Hepatocyte (in vitro differentiated cells): ENCODE results near the gene PGA4. TPM values are rescaled to one million over a fixed set of nuclear protein-coding genes. Genes with fewer than 3 reads are reported as not detected.

ENCODE experiments used
- DNase-seq: peaks from one replicate; pipeline ENCODE4 v3.0.0-alpha.2; 2016; ENCODE audit warnings: low spot score
- H2AFZ ChIP-seq: fragments of 200-600 bp; sonication (generic); 2 replicates; pipeline ENCODE4 v1.6.0; 2016; ENCODE audit warnings: antibody characterized with exemption, mild to moderate bottlenecking
- H3K27ac ChIP-seq: fragments of 200-600 bp; sonication (generic); 2 replicates; pipeline ENCODE4 v1.5.1; 2016; ENCODE audit warnings: mild to moderate bottlenecking
- H3K27me3 ChIP-seq: fragments of 200-600 bp; sonication (generic); 2 replicates; pipeline ENCODE4 v1.6.1; 2016
- H3K36me3 ChIP-seq: fragments of 200-600 bp; sonication (generic); replicated peaks from 2 replicates; pipeline ENCODE4 v1.5.1; 2016; ENCODE audit warnings: low read depth; ENCODE audit not compliant: insufficient read depth
- H3K4me1 ChIP-seq: fragments of 200-600 bp; sonication (generic); 2 replicates; pipeline ENCODE4 v1.5.1; 2016; ENCODE audit warnings: mild to moderate bottlenecking, moderate library complexity; ENCODE audit not compliant: insufficient read depth
- H3K4me2 ChIP-seq: fragments of 200-600 bp; sonication (generic); 2 replicates; pipeline ENCODE4 v1.6.0; 2016
- H3K4me3 ChIP-seq: fragments of 200-600 bp; sonication (generic); 2 replicates; pipeline ENCODE4 v1.5.1; 2016; ENCODE audit warnings: mild to moderate bottlenecking
- H3K79me2 ChIP-seq: fragments of 200-600 bp; sonication (generic); 2 replicates; pipeline ENCODE4 v1.6.0; 2017; ENCODE audit warnings: mild to moderate bottlenecking
- H3K9me2 ChIP-seq: fragments of 200-600 bp; sonication (generic); replicated peaks from 2 replicates; pipeline ENCODE4 v1.6.0; 2017; ENCODE audit warnings: mild to moderate bottlenecking; ENCODE audit not compliant: insufficient read depth
- H3K9me3 ChIP-seq: fragments of 200-600 bp; sonication (generic); 2 replicates; pipeline ENCODE4 v1.5.1; 2016; ENCODE audit warnings: low read depth, mild to moderate bottlenecking
- H4K20me1 ChIP-seq: fragments of 200-600 bp; sonication (generic); 2 replicates; pipeline ENCODE4 v1.6.0; 2016; ENCODE audit warnings: mild to moderate bottlenecking; ENCODE audit not compliant: insufficient read depth, poor library complexity, severe bottlenecking
- EZH2 ChIP-seq: fragments of 200-600 bp; sonication (generic); IDR thresholded peaks from 2 replicates; pipeline ENCODE4 v1.6.1; 2016; ENCODE audit warnings: antibody characterized with exemption, mild to moderate bottlenecking, borderline replicate concordance
- EZH2phosphoT487 ChIP-seq: fragments of 200-600 bp; sonication (generic); IDR thresholded peaks from one replicate; pipeline ENCODE4 v1.6.1; 2018; ENCODE audit warnings: antibody characterized with exemption, mild to moderate bottlenecking, low read depth, moderate library complexity; ENCODE audit not compliant: unreplicated experiment, severe bottlenecking
- WGBS: methylation state at CpG from one replicate; pipeline ENCODE4 v1.1.6; 2016; ENCODE audit warnings: low lambda C conversion rate; ENCODE audit errors: missing lambda C conversion rate; 5-methylcytosine and 5-hydroxymethylcytosine counted together
- polyA plus RNA-seq: library from polyadenylated mRNA; unstranded; fragments of >200 nt; fragmentation: Nextera tagmentation; extraction: Ambion mirVana; gene quantifications from 2 replicates; pipeline ENCODE4 v1.2.1, GENCODE V29; 2016
- total RNA-seq: library from RNA; depleted of rRNA; stranded (reverse); fragments of >200 nt; gene quantifications from 2 replicates; pipeline ENCODE4 v1.2.3, GENCODE V29; 2014
- TF ChIP-seq, protein P1 (sequence below): fragments of 200-600 bp; sonication (generic); IDR thresholded peaks from 2 replicates; pipeline ENCODE4 v1.5.1; 2016; ENCODE audit warnings: antibody characterized with exemption, mild to moderate bottlenecking; ENCODE audit not compliant: poor library complexity

The PGA4 gene
- total and polyA plus RNA-seq, 2 experiments from 2014 or later = 2.0 to 16.2 TPM

DNA sequence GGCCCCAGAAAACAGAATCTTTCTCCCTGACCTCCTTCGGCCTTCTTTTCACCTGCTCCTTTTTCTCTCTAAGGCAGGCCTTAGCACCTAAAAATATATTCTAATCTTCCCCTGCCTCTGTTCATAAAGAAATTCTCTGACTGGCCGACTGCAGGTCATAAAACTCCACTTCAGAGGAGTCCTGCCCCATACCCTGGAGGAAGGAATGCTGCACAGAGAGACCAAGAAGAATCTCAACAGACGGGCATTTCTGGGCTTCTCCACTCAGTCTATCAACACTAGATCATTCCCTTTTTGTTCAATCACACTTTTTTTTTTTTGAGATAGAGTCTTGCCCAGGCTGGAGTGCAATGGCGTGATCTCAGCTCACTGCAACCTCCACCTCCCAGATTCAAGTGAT is 38.5 kb upstream of the PGA4 start:
- Histone ChIP-seq H3K4me2 (no peak overlapping the region), H3K9me3 (no peaks in the 10 kb centered on the region), H4K20me1 (no peaks in the 10 kb centered on the region), H3K9me2 (no peaks in the 10 kb centered on the region), H3K27me3 (no peaks in the 10 kb centered on the region), H3K79me2 (no peaks in the 10 kb centered on the region), H3K27ac (no peak overlapping the region), H3K4me1 (no peaks in the 10 kb centered on the region), H2AFZ (no peak overlapping the region), H3K36me3 (no peaks in the 10 kb centered on the region), H3K4me3 (no peak overlapping the region)
- no peak for TF ChIP-seq EZH2
- TF ChIP-seq, protein P1, sequence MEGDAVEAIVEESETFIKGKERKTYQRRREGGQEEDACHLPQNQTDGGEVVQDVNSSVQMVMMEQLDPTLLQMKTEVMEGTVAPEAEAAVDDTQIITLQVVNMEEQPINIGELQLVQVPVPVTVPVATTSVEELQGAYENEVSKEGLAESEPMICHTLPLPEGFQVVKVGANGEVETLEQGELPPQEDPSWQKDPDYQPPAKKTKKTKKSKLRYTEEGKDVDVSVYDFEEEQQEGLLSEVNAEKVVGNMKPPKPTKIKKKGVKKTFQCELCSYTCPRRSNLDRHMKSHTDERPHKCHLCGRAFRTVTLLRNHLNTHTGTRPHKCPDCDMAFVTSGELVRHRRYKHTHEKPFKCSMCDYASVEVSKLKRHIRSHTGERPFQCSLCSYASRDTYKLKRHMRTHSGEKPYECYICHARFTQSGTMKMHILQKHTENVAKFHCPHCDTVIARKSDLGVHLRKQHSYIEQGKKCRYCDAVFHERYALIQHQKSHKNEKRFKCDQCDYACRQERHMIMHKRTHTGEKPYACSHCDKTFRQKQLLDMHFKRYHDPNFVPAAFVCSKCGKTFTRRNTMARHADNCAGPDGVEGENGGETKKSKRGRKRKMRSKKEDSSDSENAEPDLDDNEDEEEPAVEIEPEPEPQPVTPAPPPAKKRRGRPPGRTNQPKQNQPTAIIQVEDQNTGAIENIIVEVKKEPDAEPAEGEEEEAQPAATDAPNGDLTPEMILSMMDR = peak; percentile 19
- no peak for DNase-seq
- 63% methylated on average over 4 of the region's 4 CpGs for WGBS

DNA sequence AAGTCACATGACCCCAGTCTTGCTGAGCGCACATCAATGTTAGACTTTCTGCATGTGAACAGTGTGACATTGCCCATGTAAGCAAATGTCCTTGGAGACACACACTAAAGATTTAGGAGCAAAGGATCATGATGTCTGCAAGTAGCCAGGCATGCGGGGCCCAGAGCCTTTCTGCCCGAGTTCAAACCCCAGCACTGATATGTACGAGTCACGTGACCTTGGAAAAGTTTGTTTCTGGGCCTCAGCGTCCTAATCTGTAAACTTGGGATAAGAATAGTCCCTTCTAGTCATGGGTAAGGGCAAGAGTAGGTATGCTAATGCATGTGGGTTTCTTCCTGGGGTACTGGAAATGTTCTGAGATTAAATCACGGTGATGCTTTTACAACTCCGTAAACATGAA is 35.6 kb upstream of the PGA4 start:
- Histone ChIP-seq H3K4me1 (no peaks in the 10 kb centered on the region), H3K9me2 (no peaks in the 10 kb centered on the region), H3K9me3 (no peaks in the 10 kb centered on the region), H4K20me1 (no peaks in the 10 kb centered on the region), H3K27ac (no peak overlapping the region), H3K4me3 (no peak overlapping the region), H2AFZ (no peak overlapping the region), H3K4me2 (no peak overlapping the region), H3K27me3 (no peaks in the 10 kb centered on the region), H3K36me3 (no peaks in the 10 kb centered on the region), H3K79me2 (no peaks in the 10 kb centered on the region)
- DNase-seq = no peak
- WGBS = 89% methylated on average over 8 of the region's 8 CpGs
- TF ChIP-seq EZH2phosphoT487 = no peak
- TF ChIP-seq, protein P1 = no peak
- no peak for TF ChIP-seq EZH2

DNA sequence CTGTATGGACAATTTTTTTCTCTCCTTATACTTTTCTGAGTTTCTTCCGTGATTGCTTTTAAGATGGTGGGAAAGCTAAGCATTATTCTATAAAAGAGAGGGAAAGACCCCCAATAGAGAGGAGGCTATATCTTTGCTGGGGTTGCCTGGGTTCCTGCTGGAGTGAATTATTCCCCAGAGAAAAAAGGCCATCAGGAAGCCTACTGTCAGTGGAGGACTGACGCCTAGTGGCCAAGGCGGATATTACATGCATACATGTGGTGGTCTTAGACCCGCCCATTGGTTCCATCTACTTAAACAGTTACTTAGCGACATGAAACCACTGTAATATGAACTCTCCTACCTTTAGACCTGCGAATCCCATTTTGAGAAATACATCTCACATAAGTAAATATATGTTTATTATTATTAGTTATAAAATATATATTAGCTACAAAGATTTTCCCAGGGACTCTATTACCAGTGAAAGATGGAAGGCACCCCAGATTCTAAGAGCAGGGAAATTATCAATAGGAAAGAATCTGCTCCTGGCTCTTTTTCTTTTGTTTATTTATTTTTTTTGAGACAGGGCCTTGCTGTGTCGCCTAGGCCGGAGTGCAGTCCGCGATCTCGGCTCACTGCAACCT is 34.5 kb upstream of the PGA4 start:
- WGBS = 42% methylated on average over 11 of the region's 11 CpGs
- TF ChIP-seq, protein P1 = peak; percentile 83
- TF ChIP-seq EZH2phosphoT487 (no peak), EZH2 (no peak)
- H2AFZ ChIP-seq = no peak overlapping the region

DNA sequence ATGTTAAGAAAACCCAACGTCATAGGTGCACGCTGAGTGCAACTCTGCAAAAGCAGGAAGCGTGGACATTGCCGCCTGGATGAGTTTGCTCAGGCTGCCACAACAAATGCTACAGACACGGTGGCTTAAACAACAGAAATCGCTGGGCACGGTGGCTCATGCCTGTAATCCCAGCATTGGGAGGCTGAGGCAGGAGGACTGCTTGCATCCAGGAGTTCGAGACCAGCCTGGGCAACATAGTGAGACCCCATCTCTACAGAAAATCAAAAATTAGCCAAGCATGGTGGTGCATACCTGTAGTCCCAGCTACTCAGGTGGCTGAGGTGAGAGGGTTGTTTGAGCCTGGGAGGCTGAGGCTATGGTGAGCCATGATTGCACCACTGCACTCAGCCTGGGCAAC is 32.2 kb upstream of the PGA4 start:
- H3K27ac ChIP-seq = no peak overlapping the region
- H4K20me1 ChIP-seq = no peaks in the 10 kb centered on the region
- WGBS = 84% methylated on average over 8 of the region's 8 CpGs
- H3K9me2 ChIP-seq = no peaks in the 10 kb centered on the region
- no peaks in the 10 kb centered on the region for H3K4me1 ChIP-seq
- no peak overlapping the region for H3K4me2 ChIP-seq
- no peak overlapping the region for H2AFZ ChIP-seq
- TF ChIP-seq EZH2phosphoT487 (no peak), EZH2 (no peak)
- TF ChIP-seq, protein P1 = no peak
- H3K9me3 ChIP-seq = no peaks in the 10 kb centered on the region
- H3K79me2 ChIP-seq = no peaks in the 10 kb centered on the region
- no peaks in the 10 kb centered on the region for H3K27me3 ChIP-seq
- no peaks in the 10 kb centered on the region for H3K36me3 ChIP-seq
- no peak for DNase-seq
- no peak overlapping the region for H3K4me3 ChIP-seq

More for the DNA sequence above, 34.5 kb upstream of the PGA4 start:
- no peaks in the 10 kb centered on the region for H3K36me3 ChIP-seq
- H3K4me3 ChIP-seq = no peak overlapping the region
- H3K9me3 ChIP-seq = no peaks in the 10 kb centered on the region
- H3K4me1 ChIP-seq = no peaks in the 10 kb centered on the region
- peak; percentile 90 for DNase-seq
- H3K27me3 ChIP-seq = no peaks in the 10 kb centered on the region
- no peak overlapping the region for H3K27ac ChIP-seq
- no peaks in the 10 kb centered on the region for H4K20me1 ChIP-seq
- no peak overlapping the region for H3K4me2 ChIP-seq
- H3K79me2 ChIP-seq = no peaks in the 10 kb centered on the region
- H3K9me2 ChIP-seq = no peaks in the 10 kb centered on the region
